ENCODE measurements around the gene PCYT2. TPM values are rescaled to one million over a fixed set of nuclear protein-coding genes. Genes with fewer than 3 reads are reported as not detected.

PCYT2 gene
- total RNA-seq, 1 experiment from 2014 or later: 30.4 TPM

- DNase-seq (ENCODE audit: low read depth): no peak
Observed at GRCh38 chr17:81914103-81914850, 3.1 kb upstream of the PCYT2 start.

GRCh38 chr17:81913394-81914102 is 2.3 kb upstream of the PCYT2 start:
- DNase-seq (ENCODE audit: low read depth): no peak

GRCh38 chr17:81912441-81913309 is 1.5 kb upstream of the PCYT2 start:
- no peak for DNase-seq (ENCODE audit: low read depth)

GRCh38 chr17:81911969-81912368 is 770 bp upstream of the PCYT2 start:
- DNase-seq (ENCODE audit: low read depth): no peak

GRCh38 chr17:81910840-81911276 is 341 bp downstream of the PCYT2 start:
- no peak for DNase-seq (ENCODE audit: low read depth)

- DNase-seq (ENCODE audit: low read depth): peak; percentile 14
Observed at GRCh38 chr17:81909966-81910839, 996 bp downstream of the PCYT2 start.

GRCh38 chr17:81909231-81909630 is 2.0 kb downstream of the PCYT2 start:
- no peak for DNase-seq (ENCODE audit: low read depth)

- no peak for DNase-seq (ENCODE audit: low read depth)
Observed at GRCh38 chr17:81908793-81909192, 2.4 kb downstream of the PCYT2 start.

GRCh38 chr17:81907219-81908145 is 3.7 kb downstream of the PCYT2 start:
- DNase-seq (ENCODE audit: low read depth): no peak

- no peak for DNase-seq (ENCODE audit: low read depth)
Observed at GRCh38 chr17:81906476-81907218, 4.6 kb downstream of the PCYT2 start.

- DNase-seq (ENCODE audit: low read depth): no peak
Observed at GRCh38 chr17:81905993-81906392, 5.2 kb downstream of the PCYT2 start.

GRCh38 chr17:81905424-81905875 is 5.7 kb downstream of the PCYT2 start:
- no peak for DNase-seq (ENCODE audit: low read depth)

GRCh38 chr17:81904600-81905423 is 6.4 kb downstream of the PCYT2 start:
- DNase-seq (ENCODE audit: low read depth): no peak

- DNase-seq (ENCODE audit: low read depth): no peak
Observed at GRCh38 chr17:81903896-81904599, 7.2 kb downstream of the PCYT2 start.

- no peak for DNase-seq (ENCODE audit: low read depth)
Observed at GRCh38 chr17:81903415-81903831, 7.8 kb downstream of the PCYT2 start.

GRCh38 chr17:81902653-81903414 is 8.4 kb downstream of the PCYT2 start:
- no peak for DNase-seq (ENCODE audit: low read depth)

Measured in LHCN-M2 (cell line).